ENCODE results near the gene MYL10.
"Not testable (repeated sequence)": the region's sequence is repeated elsewhere in the genome, so short reads cannot be mapped to it uniquely, and the experiment has no call there.

The MYL10 gene

DNA sequence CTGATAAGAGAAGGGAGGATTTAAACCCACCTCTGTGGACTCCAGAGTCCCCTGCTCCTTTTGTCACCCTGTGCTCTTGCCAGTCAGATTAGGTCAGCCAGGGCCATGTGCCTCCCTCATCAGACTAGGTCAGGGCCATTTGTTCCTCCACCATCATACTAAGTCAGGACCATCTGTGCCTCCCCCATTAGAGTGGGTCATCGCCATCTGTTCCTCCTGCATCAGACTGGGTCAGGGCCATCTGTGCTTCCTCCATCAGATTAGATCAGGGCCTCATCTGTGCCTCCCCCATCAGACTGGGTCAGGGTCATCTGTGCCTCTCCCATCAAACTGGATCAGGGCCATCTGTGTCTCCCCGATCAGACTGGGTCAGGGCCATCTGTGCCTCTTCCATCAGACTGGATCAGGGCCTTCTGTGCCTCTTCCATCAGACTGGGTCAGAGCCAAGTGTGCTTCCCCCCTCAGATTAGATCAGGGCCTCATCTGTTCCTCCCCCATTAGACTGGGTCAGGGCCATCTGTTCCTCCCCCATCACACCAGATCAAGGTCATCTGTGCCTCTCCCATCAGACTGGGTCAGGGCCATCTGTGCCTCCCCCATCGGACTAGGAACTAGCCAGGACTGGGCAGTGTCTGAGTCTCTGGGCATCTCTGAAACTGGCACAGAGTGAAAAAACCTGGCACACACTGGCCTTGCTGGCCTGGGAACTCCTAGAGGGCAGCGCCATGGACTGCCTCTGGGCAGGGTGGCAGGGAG, 11.5 kb downstream of the MYL10 start:
- no peak for DNase-seq

DNA sequence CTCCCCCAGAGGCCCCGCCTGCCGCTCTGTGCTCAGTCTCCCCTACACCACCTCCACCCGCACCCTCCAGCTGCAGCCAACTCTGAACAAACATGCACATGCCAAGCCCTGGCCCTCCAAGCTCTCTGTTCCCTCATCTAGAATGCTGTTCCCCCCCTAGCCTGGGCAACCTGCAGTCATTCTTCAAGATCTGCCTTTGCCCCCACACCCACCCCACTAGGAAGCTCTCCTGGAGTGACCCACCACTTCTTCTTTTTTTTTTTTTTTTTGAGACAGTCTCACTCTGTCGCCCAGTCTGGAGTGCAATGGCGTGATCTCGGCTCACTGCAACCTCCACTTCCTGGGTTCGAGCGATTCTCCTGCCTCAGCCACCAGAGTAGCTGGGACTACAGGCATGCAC, 13.7 kb downstream of the MYL10 start:
- DNase-seq: no peak

DNA sequence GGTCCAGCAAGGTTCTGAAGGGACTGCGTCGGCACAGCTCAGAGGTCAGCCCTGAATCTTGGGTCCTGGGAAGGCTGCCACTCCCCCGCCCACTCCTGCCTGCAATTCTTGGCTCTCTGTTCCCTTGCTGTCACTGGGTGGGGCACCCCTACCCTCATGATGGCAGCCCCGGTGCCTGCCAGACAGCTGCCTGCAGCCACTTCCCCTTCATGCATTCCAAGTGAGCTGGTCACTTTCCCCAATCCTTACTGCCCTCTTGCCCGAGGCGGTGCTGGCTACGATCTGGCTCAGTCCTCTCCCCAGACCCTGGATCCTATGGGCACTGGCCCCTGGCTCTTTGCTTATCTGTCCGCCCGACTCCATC, 14.2 kb downstream of the MYL10 start:
- no peak for DNase-seq

DNA sequence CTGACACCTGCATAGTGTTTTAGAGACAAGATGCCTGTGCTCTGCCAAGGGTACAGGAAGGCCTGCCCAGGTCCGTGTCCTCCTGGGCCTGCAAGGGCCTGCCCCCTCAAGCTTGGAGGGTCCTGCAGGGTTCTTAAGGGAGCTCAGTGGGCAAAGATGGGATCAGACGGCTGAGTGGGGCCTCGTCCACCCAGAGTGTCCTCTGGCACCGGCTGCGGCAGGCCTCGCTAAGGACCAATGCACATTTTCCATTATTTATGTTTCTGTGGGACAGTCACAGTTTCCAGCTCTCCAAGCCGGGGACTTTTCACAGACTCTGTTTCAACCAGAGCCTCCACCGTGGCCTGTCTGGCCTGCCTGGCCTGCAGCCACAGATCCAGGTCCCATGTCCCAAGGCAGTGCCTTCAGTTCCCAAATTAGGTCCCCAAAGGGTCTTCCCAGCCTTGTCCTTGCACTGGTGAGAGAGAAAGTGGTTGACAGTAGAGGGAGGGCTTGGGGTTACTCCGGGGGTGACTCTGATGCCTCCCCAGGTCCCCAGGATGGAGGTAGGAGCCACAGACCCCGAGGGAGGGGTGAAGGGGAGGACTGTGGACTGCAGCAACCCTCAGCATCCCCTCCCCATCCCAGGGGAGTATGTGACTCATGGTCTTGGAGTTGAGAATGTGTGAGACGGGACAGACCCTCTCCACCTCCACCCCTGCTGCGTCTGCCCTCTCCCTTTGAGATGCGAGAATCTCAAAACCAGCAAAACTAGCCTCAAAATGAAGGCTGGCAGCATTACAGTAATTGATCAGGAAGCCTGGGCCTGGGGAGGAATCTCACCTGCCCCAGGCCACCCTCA, 14.8 kb downstream of the MYL10 start:
- DNase-seq: no peak

DNA sequence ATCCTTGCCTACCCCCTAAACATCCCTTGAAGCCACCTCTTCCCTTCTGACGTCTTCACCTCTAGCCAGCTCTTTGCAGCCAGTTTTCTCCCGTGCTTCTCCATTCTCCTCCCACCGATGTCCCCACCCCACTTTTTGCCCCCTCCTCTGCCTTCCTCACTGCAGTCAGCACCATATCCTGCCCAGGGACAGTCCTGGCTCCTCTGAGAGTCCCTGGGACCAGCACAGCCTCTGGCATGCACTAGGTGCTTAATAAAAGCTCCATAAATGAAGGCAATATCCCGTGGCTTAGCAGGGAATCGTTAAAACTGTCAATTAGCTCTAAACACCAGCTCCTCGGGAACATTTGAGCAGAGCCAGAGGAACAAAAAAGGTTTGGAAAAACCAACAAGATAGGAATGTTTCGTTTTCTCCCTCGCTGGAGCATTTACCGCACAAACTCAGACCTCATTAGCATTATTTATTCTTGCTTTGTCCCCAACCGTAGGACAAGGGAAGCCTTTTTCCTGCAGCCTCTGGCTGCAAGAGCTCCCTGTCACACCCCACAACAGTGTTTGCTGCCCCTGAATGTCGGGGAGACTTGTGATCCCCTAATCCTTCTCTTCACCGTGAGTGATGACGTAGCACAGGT, 16.1 kb downstream of the MYL10 start:
- no peak for DNase-seq

DNA sequence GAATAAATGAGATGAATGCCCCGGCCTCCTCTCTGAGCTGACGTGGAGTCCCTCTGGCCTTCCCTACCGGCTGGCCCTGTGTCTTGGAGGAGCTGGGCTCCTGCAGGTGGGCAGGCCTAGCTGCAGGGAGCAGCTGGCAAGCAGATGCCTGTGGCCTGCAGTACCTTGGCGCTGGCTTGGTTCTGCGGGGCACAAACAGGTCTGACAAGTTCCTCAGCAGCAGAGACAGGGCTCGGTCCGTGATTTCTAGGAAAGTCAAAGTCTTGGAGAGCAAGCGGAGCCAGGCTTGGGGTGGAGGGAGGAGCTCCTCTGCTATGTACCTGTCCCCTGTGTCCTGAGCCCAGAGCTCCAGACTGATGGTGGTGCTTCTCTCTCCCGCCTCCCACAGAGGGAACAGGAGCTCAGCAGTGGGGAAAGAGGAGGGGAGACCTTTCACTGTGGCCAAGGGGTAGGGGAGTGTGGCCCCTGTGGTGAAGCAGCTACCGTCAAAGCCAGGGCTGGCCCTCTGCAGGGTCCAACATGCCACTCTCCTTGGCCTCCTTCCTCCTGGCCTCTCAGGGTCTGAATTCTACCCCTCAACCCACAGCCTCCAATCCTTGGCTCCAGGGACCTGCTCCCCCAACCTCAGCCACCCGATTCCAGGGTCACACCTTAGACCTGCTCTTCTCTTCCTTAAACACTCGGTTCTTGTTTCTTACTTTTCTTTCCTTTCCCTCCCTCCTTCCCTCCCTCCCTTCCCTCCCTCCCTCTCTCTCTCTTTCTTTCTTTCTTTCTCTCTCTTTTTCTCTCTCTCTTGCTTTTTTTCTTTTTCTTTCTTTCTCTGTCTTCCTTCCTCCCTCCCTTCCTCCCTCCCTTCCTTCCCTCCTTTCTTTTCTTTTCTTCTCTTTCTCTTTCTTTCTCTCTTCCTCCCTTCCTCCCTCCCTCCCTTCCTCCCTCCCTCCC, 20.1 kb downstream of the MYL10 start:
- no peak for DNase-seq

DNA sequence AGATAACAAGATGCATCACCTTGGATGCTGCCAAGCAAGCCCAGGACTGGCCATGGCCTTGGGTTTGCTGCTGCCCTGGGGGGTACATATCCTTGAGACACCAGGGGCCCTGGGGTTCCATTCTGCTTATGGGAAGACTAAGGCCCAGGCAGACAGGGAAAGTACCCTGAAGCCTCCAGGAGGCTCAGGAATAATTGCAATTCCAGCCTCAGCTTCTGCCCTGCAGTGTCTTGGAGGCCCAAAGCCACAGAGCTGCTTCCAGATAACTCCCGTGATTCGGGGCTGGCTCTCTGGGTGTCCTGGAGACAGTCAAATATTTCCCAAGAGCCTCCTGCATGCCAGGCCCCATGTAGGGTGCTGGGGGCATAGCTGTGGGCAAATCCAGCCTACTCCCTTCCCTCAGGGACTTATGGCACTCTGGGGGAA, 22.6 kb downstream of the MYL10 start:
- DNase-seq: no peak

DNA sequence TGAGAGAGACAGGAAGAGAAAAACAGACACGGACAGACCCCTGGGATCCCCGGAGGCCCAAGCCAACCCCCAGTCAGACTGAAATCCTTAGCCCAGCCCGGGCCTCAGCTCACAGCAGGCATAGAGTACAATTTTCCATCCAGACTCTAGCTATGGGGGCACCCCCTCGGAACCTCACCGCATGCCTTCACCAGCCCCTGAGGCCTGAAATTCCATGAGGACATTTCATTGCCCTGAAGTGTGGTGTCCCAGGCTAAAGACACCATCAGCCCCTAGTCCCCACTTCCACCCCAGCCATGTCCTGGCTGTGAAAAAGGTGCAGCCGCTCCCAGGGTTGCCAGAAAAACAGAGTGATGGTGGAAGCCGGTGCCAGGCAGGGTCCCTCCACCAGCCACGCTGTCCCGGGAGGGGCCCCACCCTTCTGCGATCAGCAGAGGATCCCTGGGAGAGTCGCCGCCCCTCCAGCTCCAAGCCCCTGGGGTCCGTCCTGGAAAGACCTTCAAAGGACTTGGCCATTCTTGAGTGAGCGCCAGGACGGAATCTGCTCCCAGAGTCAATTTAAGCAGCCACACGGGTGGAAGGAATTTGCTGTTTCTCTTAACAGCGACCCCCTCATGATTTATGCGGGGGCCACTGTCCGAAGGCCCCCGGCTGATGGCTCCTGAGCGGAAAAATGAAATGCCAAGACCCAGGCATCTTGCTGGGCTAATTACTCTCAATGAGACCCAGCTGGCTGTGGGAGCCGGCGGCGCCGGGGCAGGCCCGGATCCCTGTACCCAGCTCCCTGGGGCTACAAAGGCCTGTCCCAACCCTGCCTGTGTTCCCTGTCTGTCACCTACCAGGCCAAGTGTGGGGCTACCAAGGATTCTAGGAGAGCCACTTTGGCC, 23.2 kb downstream of the MYL10 start:
- no peak for DNase-seq

DNA sequence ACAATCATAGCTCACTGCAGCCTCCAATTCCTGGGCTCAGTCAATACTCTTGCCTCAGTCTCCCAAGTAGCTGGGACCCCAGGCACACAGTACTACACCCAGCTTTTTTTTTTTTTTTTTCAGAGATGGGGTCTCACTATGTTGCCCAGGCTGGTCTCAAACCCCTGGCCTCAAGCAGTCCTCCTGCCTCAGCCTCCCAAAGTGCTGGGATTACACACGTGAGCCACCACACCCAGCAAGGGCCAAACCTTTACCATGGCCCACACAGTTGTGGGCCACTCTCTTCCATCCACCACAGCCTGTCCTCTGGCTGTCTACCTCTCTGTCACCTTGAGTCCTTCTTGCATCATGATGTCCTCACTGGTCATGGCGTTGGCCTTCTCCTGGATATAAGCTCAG, 24.2 kb downstream of the MYL10 start:
- DNase-seq: not testable (repeated sequence)

DNA sequence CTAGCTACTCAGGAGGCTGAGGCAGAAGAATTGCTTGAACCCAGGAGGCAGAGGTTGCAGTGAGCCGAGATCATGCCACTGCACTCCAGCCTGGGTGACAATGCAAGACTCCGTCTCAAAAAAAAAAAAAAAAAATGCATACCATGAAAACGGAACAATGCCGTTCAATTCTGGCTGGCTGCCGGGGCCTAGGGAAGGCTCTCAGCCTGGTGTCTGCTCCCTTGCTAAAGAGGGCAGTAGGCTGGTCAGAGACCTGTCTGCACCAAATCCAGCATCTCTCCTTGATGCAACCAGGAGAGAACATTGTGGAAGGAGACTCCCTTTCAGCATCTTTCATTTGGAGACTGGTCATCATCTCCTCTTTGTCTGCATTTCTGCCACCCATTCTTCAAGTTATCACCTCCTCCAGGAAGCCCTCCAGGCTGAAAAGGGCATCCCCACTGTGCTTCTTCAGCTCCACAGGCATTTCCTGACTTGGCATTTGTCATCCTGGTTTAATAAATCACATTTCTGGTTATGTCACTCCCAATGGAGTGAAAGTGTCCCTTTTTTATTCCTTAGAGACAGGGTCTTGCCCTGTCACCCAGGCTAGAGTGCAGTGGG, 24.7 kb downstream of the MYL10 start:
- no peak for DNase-seq

DNA sequence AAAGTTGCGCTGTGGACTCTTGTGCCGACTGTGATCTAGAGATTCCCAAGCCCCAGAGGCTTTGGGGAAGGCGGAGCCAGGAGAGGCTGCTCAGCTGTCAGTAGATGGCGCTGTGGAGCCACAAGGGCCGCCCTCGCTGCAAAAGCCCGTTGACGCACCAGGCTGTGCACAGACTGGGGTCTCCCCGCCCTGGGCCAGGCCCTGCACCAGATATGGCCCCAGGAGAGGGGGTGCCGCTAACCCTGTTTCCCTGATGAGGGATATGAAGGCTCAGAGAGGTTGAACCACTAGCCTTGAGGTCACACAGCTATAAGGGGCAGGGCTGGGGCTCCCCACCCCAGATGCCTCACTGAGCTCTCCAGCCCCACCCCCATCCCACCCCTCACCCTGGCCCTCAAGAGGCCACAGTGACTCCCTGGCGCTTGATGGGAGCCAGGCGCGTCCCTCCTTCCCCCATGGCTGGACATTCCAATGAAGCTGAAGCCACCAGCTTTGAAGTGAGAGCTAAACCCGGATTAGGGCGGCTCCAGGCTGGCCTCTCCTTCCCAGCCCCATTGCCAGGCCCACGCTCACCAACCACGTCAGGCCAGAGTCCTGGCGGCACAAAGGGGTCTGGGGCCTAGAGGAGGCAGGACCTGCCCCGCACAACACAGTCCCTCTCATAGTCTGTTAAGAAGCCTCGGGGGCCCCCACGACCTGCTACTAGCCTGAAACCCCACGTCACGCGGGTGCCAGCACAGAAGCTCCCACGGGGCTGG, 26.4 kb downstream of the MYL10 start:
- no peak for DNase-seq

DNA sequence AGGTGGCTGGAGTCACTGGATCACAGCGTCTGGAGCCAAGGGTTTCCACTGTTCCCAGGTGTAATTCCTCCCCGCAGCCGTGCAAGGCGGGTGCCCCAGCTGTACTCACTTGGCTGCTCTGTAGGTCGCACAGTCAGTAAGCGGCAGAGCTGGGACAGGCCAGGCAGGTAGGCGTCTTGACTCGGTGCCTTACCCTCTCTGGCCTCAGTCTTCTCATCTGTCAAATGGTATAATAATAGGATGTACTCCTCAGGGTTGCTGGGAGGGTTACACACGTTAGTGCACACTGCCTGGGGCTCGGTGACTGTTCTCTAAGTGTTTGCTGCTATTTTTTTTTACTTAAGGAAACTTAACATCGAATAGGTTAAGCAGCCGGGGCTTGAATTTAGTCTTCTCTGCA, 27.0 kb downstream of the MYL10 start:
- no peak for DNase-seq

DNA sequence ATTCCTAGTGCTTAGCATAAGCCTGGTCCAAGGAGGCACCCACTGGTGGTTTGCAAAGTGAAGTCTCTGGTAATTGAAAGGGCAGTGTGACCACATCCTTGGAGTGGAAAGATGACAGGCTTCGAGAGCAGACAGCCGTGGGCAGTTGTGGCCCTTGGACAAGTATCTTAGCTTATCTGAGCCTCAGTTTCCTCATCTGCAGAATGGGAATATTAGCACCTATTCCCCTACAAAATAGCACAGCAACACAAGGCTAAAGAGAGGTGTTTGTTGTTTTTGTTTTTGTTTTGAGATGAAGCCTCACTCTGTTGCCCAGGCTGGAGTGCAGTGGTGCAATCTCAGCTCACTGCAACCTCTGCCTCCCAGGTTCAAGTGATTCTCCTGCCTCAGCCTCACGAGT, 29.3 kb downstream of the MYL10 start:
- no peak for DNase-seq

DNA sequence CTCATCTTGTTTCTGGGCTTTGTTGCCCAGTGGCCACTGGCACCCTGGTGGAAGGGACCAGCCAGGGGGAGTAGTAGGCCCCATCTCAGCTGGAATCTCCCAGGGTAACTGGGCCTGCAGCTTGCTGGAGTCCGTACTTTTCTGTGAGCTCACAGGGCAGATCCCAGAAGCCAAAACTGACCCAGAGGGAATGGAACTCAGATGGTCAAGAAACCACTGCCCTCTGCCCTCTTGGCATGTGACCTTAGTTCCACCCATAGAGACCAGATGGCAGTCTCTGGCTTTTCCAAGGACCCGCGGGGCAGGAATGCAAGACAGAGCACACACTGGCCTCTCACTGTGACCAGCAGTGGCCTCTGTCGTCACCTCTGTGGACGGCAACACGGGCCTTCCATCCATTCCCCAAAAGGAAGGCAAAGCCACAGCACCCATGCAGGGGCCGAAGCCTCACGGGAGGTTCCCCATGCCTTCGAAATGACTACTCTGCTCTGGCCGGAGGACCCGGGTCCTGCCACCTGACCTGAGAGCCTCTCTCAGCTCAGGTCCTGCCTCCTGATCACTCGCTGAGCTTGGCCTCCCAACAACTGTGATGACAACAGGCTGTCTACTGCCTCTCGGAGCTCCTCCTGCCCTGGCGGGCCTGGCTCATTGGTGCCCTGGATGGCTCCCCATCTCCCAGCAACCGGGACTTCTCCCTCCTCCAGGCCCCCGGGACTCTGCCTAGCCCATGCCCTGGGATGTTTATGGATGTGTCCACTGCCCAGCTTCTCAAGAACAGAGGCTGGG, 29.9 kb downstream of the MYL10 start:
- DNase-seq: no peak

DNA sequence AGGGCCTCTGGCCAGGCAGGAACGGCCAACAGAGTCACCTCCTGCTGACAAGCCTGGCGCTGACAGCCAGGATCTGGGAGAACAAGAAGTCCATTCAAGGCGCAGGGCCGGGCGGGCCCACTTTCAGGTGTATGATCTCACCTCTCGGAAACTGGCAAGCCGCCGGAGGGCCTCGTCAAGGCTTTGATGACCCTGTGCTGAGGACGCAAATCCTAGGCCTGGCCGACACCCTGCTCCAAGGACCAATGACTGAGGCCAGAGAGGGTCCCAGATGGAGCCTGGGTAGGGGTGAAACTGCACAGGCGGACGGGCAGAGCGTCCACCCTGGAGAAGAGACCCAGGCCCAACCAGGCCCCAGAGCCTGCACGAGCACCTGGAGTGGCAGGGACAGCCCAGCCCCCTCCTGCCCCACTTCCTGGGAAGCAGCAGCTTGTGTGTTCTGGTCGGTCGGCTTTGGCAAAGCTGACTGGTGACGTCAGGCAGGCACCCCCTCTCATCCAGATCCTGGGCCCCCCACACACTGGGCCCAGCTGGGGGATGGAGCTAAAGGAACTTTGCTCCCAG, 30.6 kb downstream of the MYL10 start:
- no peak for DNase-seq

DNA sequence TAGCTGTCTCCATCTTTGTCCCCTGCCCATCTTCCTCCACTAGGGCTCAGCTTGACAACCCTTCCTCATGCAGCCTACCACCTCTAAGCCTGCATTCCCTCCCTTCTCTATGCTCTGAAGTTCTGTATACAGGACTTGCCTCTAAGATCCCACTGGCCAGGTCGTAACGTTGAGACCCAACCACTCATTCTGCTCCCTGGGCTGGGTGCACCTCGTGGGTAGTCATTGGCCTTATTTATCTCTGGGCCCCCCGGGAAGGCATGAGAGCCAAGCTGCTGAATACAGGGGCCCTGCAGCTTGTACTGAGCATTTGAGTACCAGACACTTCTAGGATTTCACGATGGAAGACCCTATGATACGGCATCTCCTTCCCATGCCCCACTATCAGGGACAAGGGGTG, 31.2 kb downstream of the MYL10 start:
- DNase-seq: no peak

DNA sequence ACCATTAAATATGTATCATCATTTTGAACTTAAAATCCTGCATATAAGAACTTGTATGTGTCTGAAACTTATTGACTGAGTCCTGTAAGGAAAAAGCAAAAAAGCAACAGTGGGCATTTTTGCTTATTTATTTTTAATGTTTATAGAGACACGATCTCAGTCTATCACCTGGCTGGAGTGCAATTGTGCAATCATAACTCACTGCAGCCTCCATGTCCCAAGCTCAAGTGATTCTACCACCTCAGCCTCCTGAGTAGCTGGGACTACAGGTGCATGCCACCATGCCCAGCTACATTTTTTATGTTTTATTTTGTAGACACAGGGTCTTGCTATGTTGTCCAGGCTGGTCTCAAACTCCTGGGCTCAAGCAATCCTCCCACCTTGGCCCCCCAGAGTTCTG, 32.2 kb downstream of the MYL10 start:
- DNase-seq: no peak

DNA sequence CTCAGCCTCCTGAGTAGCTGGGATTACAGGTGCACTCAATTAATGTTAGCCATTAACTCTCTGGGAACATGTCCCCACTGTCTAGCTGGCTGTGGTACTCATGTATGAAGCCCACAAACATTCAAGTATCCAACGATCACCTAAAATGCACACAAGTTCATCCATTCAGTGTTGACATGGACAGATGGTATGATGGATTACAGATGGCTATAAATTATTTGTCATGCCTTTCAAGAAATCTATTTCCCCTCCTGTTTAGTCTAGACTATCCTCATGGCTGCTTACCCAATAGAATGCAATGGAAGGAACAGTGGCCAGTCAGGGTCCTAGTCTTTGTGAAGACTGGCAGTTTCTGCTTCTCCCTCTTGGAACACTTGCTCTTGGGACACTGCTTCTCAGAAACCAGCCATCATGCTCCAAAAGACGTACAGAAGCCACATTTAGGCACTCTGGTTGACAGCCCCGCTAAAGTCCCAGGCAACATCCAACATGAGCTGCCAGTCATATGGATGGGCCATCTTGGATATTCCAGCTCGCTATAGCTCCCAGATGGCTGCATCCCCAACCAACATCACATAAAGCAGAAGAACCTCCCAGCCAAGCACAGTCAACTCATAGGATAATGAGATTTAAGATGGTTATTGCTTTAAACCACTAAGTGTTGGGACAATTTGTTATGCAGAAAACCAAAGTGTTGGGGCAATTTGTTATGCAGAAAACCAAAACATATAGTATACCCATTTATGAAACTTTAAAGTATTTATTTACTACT, 33.1 kb downstream of the MYL10 start:
- DNase-seq: no peak

DNA sequence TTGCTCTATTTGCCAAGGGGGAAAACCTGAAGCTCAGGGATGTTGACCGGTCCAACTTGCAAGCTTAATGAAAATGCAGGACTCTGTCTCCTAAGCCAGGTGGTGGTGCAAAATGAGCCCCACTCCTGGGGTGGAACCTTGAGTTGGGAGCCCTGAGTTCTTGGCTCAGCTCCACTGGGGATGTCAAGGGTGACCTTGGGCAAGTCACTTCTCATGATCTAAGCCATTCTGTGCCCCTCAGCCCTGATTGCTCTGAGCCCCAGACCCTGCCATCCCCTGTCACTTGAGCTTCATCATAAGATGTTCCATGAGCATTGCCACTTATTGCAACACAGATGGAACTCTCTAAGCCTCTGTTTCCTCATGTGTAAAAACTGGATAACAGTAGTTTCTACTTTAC, 33.9 kb downstream of the MYL10 start:
- DNase-seq: no peak
